ENCODE measurements around the gene NFATC3. TPM values are rescaled to one million over a fixed set of nuclear protein-coding genes. Genes with fewer than 3 reads are reported as not detected.

The NFATC3 gene
- total RNA-seq, 8 experiments from 2014 or later = 14.0 to 27.0 (median 19.1) TPM

DNA sequence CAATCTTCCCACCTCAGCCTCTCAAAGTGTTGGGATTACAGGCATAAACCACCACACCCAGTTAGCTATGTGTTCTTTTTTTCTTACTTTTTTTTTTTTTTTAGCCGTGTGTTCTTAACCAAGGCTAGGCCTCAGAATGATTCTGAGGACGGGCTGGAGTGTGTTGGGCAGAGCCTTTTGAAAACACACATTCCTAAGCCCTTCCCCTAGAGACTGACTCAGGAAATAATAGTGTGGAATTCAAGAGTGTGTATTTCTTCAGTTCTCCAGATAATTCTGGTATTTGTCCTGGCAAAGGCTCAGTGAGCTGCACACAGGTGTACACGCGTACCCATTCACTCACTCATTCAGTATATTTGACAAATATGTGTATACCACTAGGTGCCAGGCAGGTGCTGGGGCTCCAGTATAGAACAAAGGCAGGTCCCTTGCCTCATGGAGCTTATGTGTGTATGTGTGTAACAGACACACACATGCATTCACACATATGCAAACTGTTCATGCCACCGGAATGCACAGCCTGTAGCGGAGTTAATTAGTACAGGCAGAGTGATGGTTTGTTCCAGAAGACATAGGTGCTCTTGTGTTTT, 19.4 kb upstream of the NFATC3 start:
- in situ Hi-C loops (cut with MboI; ENCODE audit: low pct_unique_long_range_greater_than_20kb in 2 of 9, low sequenced_read_pairs in 9 of 9, unreplicated experiment in 9 of 9) = no loop called here

GRCh38 chr16:68066763-68067162, 18.4 kb upstream of the NFATC3 start:
- in situ Hi-C loops (cut with MboI; ENCODE audit: low pct_unique_long_range_greater_than_20kb in 2 of 9, low sequenced_read_pairs in 9 of 9, unreplicated experiment in 9 of 9) = no loop called here
- H3K27ac ChIP-seq = no peak overlapping the region
- no peak for ATAC-seq (replicated peaks in 6 of 8)
- WGBS, 10 experiments = no CpG with 5 or more reads among the region's 1 CpG
- H3K4me3 ChIP-seq = no peak overlapping the region
- H3K4me1 ChIP-seq (replicated peaks in 1 of 2) = peaks cover 0 to 6% of the 10 kb centered on the region in 2 donors

More for the DNA sequence above, 19.4 kb upstream of the NFATC3 start:
- peaks cover 0 to 6% of the 10 kb centered on the region in 2 donors for H3K4me1 ChIP-seq (replicated peaks in 1 of 2)
- no peak overlapping the region for H3K4me3 ChIP-seq
- H3K27ac ChIP-seq = no peak overlapping the region
- 45 to 83% (median 73%) methylated on average over 2 to 5 of the region's 6 CpGs; no CpG with 5 or more reads in 6 of the 10 experiments for WGBS, 10 experiments
- ATAC-seq (replicated peaks in 6 of 8) = peak in 6 of 8 experiments; percentile 11 to 95 (median 72)

DNA sequence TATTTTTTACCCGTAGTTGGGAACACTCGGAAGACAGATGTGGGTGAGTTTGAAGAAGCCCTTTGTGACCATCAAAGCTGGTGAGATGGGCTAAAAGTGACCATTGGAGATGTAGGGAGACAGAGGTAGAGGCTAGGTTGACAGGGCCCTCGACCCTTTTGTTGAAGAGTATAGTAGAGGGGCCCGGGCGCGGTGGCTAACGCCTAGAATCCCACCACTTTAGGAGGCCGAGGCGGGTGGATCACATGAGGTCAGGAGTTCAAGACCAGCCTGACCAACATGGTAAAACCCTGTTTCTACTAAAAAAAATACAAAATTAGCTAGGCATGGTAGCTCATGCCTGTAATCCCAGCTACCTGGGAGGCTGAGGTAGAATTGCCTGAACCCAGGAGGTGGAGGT, 16.2 kb upstream of the NFATC3 start:
- Histone ChIP-seq H3K4me1 (replicated peaks in 1 of 2) (peaks cover 0 to 6% of the 10 kb centered on the region in 2 donors), H3K27ac (no peak overlapping the region), H3K4me3 (no peak overlapping the region)
- 90 to 100% (median 100%) methylated on average over 1 to 7 of the region's 9 CpGs; no CpG with 5 or more reads in 5 of the 10 experiments for WGBS, 10 experiments
- in situ Hi-C loops (cut with MboI; ENCODE audit: low pct_unique_long_range_greater_than_20kb in 2 of 9, low sequenced_read_pairs in 9 of 9, unreplicated experiment in 9 of 9) = no loop called here
- no peak for ATAC-seq (replicated peaks in 6 of 8)

GRCh38 chr16:68069511-68070248, 15.5 kb upstream of the NFATC3 start:
- no peak overlapping the region for H3K27ac ChIP-seq
- in situ Hi-C loops (cut with MboI; ENCODE audit: low pct_unique_long_range_greater_than_20kb in 2 of 9, low sequenced_read_pairs in 9 of 9, unreplicated experiment in 9 of 9) = no loop called here
- H3K4me1 ChIP-seq (replicated peaks in 1 of 2) = peaks cover 0 to 6% of the 10 kb centered on the region in 2 donors
- no peak overlapping the region for H3K4me3 ChIP-seq
- 92 to 100% (median 100%) methylated on average over 1 to 3 of the region's 7 CpGs; no CpG with 5 or more reads in 6 of the 10 experiments for WGBS, 10 experiments
- peak in 6 of 8 experiments; percentile 4 to 71 (median 47) for ATAC-seq (replicated peaks in 6 of 8)

- peaks cover 0 to 6% of the 10 kb centered on the region in 2 donors for H3K4me1 ChIP-seq (replicated peaks in 1 of 2)
- ATAC-seq (replicated peaks in 6 of 8) = no peak
- in situ Hi-C loops (cut with MboI; ENCODE audit: low pct_unique_long_range_greater_than_20kb in 2 of 9, low sequenced_read_pairs in 9 of 9, unreplicated experiment in 9 of 9) = no loop called here
- H3K27ac ChIP-seq = no peak overlapping the region
- WGBS, 10 experiments = 44 to 100% (median 100%) methylated on average over 1 to 2 of the region's 2 CpGs; no CpG with 5 or more reads in 7 of the 10 experiments
- H3K4me3 ChIP-seq = no peak overlapping the region
Observed at GRCh38 chr16:68070249-68070730, 14.9 kb upstream of the NFATC3 start.

DNA sequence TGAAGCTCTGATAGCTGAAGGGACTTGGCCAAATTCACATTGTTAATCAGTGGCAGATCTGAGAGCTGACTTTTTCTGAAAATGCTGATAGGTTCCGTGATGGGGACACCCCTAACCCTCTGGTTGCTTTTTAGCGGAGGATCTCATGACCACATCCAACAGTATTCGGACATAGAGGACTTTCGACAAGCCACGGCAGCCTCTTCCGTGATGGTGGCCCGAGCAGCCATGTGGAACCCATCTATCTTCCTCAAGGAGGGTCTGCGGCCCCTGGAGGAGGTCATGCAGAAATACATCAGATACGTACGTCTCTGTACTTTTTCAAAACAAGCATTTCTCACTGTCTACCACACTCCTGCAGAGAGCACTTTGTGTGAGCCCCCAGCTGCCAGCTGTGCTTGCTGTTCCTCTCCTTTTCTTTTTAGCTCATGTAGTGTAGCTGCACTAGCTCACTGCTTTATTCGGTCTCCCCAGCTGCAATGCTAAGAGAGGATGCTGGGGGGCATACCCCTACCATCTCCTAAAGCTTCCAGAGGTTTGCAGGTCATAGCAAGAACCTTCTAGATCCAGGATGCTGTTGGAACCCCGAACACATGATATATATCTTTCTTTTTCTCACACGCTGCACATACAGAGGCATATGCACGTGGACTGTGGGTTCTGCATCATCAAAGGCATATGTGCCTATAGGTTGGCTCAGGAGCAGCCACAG, 14.2 kb upstream of the NFATC3 start:
- WGBS, 10 experiments = 81 to 100% (median 90%) methylated on average over 1 to 13 of the region's 14 CpGs; no CpG with 5 or more reads in 2 of the 10 experiments
- Histone ChIP-seq H3K4me1 (replicated peaks in 1 of 2) (peaks cover 0 to 5% of the 10 kb centered on the region in 2 donors), H3K4me3 (no peak overlapping the region), H3K27ac (no peak overlapping the region)
- in situ Hi-C loops (cut with MboI; ENCODE audit: low pct_unique_long_range_greater_than_20kb in 2 of 9, low sequenced_read_pairs in 9 of 9, unreplicated experiment in 9 of 9) = no loop called here
- ATAC-seq (replicated peaks in 6 of 8) = no peak

DNA sequence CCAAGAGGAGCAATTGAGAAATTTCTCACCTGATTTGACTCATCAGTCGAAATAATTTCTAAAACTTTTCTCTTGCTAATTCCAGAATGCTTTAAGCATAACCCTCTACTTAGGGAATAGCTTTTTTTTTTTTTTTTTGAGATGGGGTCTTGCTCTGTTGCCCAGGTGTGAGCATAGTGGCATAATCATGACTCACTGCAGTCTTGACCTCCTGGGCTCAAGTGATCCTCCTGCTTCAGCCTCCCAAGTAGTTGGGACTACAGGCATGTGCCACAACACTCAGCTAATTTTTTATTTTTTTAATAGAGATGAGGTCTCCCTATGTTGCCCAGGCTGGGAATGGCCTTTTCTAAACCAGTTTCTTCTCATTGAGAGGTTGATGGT, 13.7 kb upstream of the NFATC3 start:
- H3K4me1 ChIP-seq (replicated peaks in 1 of 2) = no peaks in the 10 kb centered on the region
- in situ Hi-C loops (cut with MboI; ENCODE audit: low pct_unique_long_range_greater_than_20kb in 2 of 9, low sequenced_read_pairs in 9 of 9, unreplicated experiment in 9 of 9) = no loop called here
- H3K4me3 ChIP-seq = no peak overlapping the region
- no peak overlapping the region for H3K27ac ChIP-seq
- ATAC-seq (replicated peaks in 6 of 8) = no peak
- WGBS, 10 experiments = 40 to 83% (median 60%) methylated on average over 1 of the region's 1 CpG; no CpG with 5 or more reads in 3 of the 10 experiments

DNA sequence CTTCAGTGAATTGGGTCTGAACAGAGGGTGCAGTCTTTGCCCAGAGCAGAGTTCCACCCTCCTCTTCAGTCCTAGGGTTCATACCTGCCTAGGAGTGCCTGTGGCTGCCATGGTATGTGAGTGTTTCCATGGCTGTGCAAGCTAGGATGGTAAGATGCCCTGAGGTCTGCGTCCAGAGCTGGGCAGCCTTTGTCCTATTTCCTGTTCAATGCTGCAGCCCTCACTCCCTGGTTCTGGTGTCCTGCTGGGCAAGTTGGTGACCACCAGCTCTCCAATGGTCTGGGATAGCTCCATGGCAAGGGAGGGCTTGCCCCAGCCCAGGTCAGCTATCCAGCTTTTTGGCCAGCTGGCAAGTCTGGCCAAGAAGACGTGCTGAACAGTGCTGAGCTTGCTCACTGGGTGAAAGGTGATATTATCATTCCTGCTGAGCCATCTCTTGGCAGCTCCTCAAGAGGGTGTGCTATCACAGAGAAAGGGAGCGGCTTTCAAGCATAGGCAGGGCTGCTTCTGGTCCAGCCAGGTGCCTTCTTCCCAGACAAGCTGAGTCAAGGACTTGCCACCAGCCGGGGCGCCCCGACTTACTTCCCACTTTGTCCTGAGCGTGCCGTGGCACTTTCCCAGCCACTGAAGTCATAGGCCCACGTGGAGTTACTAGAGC, 13.0 kb upstream of the NFATC3 start:
- H3K4me1 ChIP-seq (replicated peaks in 1 of 2) = no peaks in the 10 kb centered on the region
- H3K27ac ChIP-seq = no peak overlapping the region
- 87 to 100% (median 98%) methylated on average over 1 to 5 of the region's 9 CpGs; no CpG with 5 or more reads in 6 of the 10 experiments for WGBS, 10 experiments
- ATAC-seq (replicated peaks in 6 of 8) = peak in 2 of 8 experiments; percentile 50 to 53
- no peak overlapping the region for H3K4me3 ChIP-seq
- in situ Hi-C loops (cut with MboI; ENCODE audit: low pct_unique_long_range_greater_than_20kb in 2 of 9, low sequenced_read_pairs in 9 of 9, unreplicated experiment in 9 of 9) = no loop called here

DNA sequence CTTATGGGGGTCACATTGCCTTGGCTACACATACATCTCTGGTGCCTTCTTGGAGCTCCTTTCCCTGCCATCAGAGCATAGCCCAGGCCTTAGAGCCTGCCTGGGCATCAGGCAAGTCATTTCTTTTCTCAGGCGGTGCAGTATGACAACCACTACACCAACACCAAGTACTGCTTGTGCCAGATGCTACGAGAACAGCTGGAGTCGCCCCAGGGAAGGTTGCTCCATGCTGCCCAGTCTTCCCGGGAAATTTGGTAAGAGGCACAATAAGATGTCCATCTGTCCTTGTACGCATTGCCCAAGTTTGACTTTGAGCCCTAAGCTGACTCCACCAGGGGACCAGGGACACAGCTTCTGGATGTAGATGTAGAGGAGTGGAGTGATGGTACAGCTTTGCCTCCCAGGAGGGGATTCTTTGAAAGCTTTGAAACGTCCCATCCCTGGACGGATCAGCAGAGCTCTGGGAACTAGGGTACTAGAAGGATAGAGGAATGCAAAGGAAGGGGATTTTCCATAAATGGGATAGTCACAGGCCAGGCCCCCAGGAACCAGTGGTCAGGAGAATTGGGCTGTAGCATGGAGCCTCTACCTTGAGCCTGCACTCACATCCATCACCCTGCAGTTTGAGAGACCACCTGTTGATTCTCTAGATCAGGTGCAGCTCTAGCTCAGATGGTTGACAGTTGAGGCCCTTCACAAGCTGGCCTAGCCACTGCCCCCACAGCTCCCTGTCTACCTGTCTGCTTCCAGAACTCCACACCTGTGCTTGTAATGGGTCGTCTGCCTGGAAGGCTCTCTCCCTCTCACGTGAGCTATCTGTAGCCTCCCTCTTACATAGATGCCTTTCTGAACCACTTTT, 11.0 kb upstream of the NFATC3 start:
- in situ Hi-C loops (cut with MboI; ENCODE audit: low pct_unique_long_range_greater_than_20kb in 2 of 9, low sequenced_read_pairs in 9 of 9, unreplicated experiment in 9 of 9) = no loop called here
- H3K27ac ChIP-seq = no peak overlapping the region
- ATAC-seq (replicated peaks in 6 of 8) = no peak
- no peaks in the 10 kb centered on the region for H3K4me1 ChIP-seq (replicated peaks in 1 of 2)
- WGBS, 10 experiments = 74 to 100% (median 86%) methylated on average over 1 to 5 of the region's 9 CpGs; no CpG with 5 or more reads in 3 of the 10 experiments
- no peak overlapping the region for H3K4me3 ChIP-seq

- in situ Hi-C loops (cut with MboI; ENCODE audit: low pct_unique_long_range_greater_than_20kb in 2 of 9, low sequenced_read_pairs in 9 of 9, unreplicated experiment in 9 of 9) = no loop called here
- 78 to 100% (median 86%) methylated on average over 1 to 4 of the region's 6 CpGs; no CpG with 5 or more reads in 6 of the 10 experiments for WGBS, 10 experiments
- ATAC-seq (replicated peaks in 6 of 8) = no peak
- Histone ChIP-seq H3K4me3 (no peak overlapping the region), H3K27ac (no peak overlapping the region), H3K4me1 (replicated peaks in 1 of 2) (no peaks in the 10 kb centered on the region)
Observed at GRCh38 chr16:68074850-68075555, 10.2 kb upstream of the NFATC3 start.

DNA sequence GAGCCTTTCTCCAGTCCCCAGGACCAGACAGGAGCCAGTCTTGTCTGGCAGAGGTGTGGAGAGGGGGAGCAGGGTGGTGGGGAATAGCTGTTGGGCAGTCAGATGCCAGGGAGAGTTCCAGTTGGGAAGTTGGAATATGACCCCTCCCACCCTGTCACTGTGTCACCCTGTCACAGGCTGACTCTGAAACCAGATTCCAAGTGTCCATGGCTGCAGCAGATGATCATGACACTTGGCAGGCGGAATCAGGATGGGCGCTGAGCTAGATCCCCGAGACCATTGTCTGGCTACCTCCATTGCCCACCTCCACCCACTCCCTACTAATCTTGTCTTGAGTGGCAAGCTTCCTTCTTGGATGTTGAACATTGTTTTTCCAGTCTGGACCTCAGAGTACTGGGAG, 9.2 kb upstream of the NFATC3 start:
- in situ Hi-C loops (cut with MboI; ENCODE audit: low pct_unique_long_range_greater_than_20kb in 2 of 9, low sequenced_read_pairs in 9 of 9, unreplicated experiment in 9 of 9) = no loop called here
- WGBS, 10 experiments = 100% methylated on average over 1 to 3 of the region's 3 CpGs; no CpG with 5 or more reads in 7 of the 10 experiments

More for the DNA sequence above, 9.2 kb upstream of the NFATC3 start:
- ATAC-seq (replicated peaks in 6 of 8) = no peak
- H3K4me1 ChIP-seq (replicated peaks in 1 of 2) = no peaks in the 10 kb centered on the region
- no peak overlapping the region for H3K27ac ChIP-seq
- H3K4me3 ChIP-seq = no peak overlapping the region
